Measurements from ENCODE around the gene IFI6. TPM values are rescaled to one million over a fixed set of nuclear protein-coding genes. Genes with fewer than 3 reads are reported as not detected.

The IFI6 gene
- total and polyA plus RNA-seq, 2 of the 4 experiments (the other 2 are of a cell fraction), result 7.3 to 16.8 TPM

- no peaks in the 10 kb centered on the region for H3K36me3 ChIP-seq (ENCODE audit: control insufficient read depth, insufficient read depth, low read length)
- no peaks in the 10 kb centered on the region for H4K20me1 ChIP-seq (ENCODE audit: insufficient read depth, low read length)
- peaks cover 4% of the 10 kb centered on the region for H3K4me1 ChIP-seq (ENCODE audit: control insufficient read depth, insufficient read depth, low read length)
- peak overlapping the region; percentile 57; the same call in 1 of the 2 replicates for H2BK20ac ChIP-seq (ENCODE audit: low read depth, low read length)
- intact Hi-C loops (cut with micrococcal nuclease) (no loop called here), in situ Hi-C loops (cut with MboI; ENCODE audit: low sequenced_read_pairs) (no loop called here), dilution Hi-C loops (cut with HindIII; ENCODE audit: low sequenced_read_pairs, unreplicated experiment) (no loop called here)
- peak overlapping the region; percentile 73 for H2BK120ac ChIP-seq (ENCODE audit: low read depth, low read length)
- no peak overlapping the region for H3K9ac ChIP-seq (ENCODE audit: low read depth, low read length)
- H2BK15ac ChIP-seq (ENCODE audit: low read depth, low read length), result no peak overlapping the region; the same call in 2 of the 3 replicates
- CTCF ChIA-PET, result interaction anchor here (0.6 to 2.8 kb wide), 2 partner anchors 11 to 48 kb away, joined by 3 to 11 read pairs; no protein-coding TSS in a partner anchor
- H3K4me3 ChIP-seq (ENCODE audit: insufficient read depth, low read depth, low read length), result no peak overlapping the region
- no peak overlapping the region for H3K18ac ChIP-seq (ENCODE audit: low read depth, low read length)
- H3K27ac ChIP-seq (ENCODE audit: insufficient read depth, low read length), result no peak overlapping the region
- peak overlapping the region; percentile 40 for H4K91ac ChIP-seq (ENCODE audit: insufficient read depth, low read depth, low read length)
- no peaks in the 10 kb centered on the region for H3K79me1 ChIP-seq (ENCODE audit: low read depth in 1 of 2, low read length in 2 of 2)
- no CpG with 5 or more reads among the region's 7 CpGs for WGBS, 2 experiments (ENCODE audit: extremely low coverage in 2 of 2, insufficient read length in 1 of 2)
- peak overlapping the region; percentile 57 for H3K14ac ChIP-seq (replicated peaks; ENCODE audit: low read depth, low read length)
- peak overlapping the region; percentile 88 for H2AFZ ChIP-seq (replicated peaks; ENCODE audit: low read length, poor library complexity)
- H2AK9ac ChIP-seq (replicated peaks; ENCODE audit: low read depth, low read length, poor library complexity), result peak overlapping the region; percentile 38
- peaks cover 9% of the 10 kb centered on the region for H3K9me1 ChIP-seq (ENCODE audit: insufficient read depth, low read length)
- POLR2A ChIA-PET (ENCODE audit: unreplicated experiment), result no interaction called here
- TF ChIP-seq CTCF (conservative IDR thresholded peaks at IDR 0.05; ENCODE audit: low read depth, low read length) (no peak), CEBPB (IDR thresholded peaks at IDR 0.05; ENCODE audit: low read depth, low read length) (peak; percentile 42; the same call in 1 of the 2 replicates), FOS (IDR thresholded peaks at IDR 0.05; ENCODE audit: low read depth, low read length) (no peak), USF2 (IDR thresholded peaks at IDR 0.05; ENCODE audit: low read depth, low read length) (peak; percentile 53)
- no TSS peak for BruUV-seq (replicated peaks)
- peak; percentile 76 for ATAC-seq (ENCODE audit: low read depth)
- H3K23ac ChIP-seq (ENCODE audit: low read depth, low read length), result no peak overlapping the region; the same call in 1 of the 2 replicates
- H4K8ac ChIP-seq (ENCODE audit: low read depth in 2 of 2, low read length in 2 of 2), result peak overlapping the region in 1 of 2 experiments; percentile 73; a peak in 2 of 4 replicates
- H2BK5ac ChIP-seq (ENCODE audit: low read depth, low read length, poor library complexity, severe bottlenecking), result no peak overlapping the region
- H3K9me3 ChIP-seq (ENCODE audit: control insufficient read depth, insufficient read depth, low read length), result no peaks in the 10 kb centered on the region
- H2AK5ac ChIP-seq (ENCODE audit: low read depth, low read length), result no peak overlapping the region
- H3K4me2 ChIP-seq (ENCODE audit: low read depth, low read length), result no peak overlapping the region
- H3K4ac ChIP-seq (ENCODE audit: low read depth, low read length), result peak overlapping the region; percentile 64
- peaks cover 4% of the 10 kb centered on the region; the same call in 1 of the 2 replicates for H3K27me3 ChIP-seq (ENCODE audit: control insufficient read depth, insufficient read depth, low read length)
- H3K56ac ChIP-seq (ENCODE audit: extremely low read depth, insufficient read depth, low read length), result no peak overlapping the region
- no peak overlapping the region for H4K5ac ChIP-seq (ENCODE audit: low read depth, low read length)
- DNase-seq, result peak; percentile 70
These were observed 21.3 kb downstream of the IFI6 start for GRCh38 chr1:27650539-27651175.
